CD4-positive, alpha-beta T cell treated with Interleukin-12 subunit alpha and Interleukin-12 subunit beta, for 1 hour (primary cell): ENCODE data around the gene TSSK2.

Experiments used
- DNase-seq: peaks from one replicate; pipeline ENCODE4 v3.0.0-alpha.2; 2020

The TSSK2 gene

DNA sequence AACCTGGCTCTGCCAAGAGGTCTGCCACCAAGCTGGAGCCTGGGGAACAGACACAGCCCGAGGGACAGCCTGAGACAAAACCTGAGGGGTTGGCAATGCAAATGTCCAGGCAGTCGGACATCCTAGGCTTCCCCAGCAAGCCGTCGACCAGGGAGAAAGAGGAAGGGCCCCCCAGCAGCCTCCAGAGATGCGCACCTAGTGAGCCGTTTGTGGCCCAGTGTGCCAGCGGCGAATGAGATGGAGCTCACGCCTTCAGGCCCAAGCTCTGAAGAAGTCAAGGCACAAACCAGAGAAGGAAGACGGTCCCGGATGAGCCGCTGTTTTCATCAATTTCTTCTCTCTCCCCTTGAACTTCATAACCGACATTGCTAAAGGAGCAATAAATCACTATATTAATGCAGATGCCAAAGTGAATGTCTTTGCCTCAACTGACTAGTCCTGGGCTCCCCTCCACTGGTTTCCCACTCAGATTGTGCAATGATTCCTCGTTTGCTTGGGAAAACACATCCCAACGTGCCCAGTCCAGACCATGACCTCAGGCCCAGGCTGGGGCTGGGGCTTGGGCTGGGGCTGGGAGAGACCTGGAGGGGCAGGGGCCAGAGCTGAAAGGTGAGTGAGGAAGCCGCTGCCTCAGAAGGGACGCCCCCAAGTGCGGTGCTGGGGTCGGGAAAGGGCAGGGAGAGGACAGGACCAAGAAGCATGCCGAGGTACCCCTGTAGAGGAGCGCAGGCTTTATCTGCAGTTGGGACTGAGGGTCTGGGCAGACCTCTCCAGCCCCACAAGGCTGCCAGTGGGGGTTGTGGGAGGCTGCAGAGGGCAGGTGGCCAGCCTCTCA lies 5.4 kb upstream of the TSSK2 start:
- DNase-seq: no peak

DNA sequence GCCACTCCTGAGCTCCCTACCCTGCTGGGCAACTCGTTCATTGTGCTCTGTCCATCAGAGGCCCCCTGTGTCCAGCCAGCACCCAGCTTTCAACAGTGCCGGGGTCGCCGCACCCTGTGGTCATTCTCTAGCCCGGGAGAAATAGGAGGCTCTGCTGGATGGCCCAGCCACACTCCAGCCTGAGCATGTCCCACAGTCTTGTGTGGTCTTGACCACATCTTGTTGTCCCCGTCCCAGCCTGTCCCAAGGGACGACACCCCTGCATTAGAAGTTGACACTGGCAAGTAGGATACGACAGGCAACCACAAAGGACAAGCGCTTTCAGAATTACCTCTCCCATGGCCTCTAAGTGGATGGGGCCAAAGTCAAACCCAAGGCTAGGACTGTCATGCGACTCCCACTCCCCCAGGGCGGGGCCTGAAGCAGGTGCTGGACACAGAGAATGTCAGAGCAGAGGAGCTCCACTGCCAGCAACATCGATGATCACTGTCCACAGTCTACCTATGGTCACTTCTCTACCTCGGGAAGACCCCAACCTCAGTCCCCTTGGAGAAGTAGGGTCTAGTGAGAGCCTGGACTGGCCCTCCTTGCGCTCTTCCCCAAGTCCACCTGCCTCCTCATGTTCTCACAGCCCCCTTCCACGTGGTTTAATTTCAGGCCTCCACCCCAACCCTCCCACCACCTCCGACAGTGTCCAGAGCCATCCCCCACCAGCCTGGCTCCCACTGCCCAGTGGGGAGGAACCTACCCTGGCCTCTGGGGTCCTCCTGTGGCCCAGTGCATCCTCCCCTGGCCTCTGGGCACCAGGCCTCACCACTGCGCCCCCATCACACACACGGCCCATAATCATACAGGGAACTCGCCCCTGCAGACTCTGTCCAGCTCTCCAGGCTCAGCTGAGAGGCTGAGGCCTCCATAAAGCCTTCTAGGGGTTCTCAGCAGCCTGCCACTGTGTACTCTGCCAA lies 4.5 kb upstream of the TSSK2 start:
- no peak for DNase-seq

DNA sequence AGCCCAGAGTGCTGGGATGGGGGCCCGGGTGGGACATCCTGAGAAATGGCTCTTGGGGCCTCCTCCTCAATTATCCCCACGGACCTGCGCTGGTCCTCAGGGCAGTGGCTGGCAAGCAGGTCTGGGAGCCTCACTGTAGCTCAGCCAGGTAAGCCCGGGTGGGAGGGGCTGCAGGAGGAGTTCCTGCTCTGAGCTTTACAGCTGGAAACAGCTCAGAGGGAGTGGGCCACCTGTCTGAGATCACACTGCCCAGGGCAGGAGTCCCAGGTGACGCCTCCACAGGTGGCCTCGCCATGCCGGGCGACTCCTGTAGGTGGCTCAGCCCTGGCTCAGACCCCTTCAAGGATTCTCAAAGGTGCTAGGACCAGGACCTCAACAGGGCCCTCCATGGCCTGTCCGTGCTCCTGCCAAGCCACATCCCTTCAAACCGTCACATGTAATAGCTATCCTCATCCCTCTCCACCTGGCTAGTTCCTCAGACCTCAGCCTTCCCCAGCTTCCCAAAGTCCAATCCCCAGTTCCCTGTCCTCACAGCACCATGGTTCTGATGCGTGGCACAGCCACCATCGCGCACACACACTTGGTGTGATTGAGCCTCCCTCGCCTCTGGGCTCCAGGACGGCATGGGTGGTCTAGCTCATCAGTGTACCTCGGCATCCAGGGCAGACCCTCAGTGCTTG lies 3.6 kb upstream of the TSSK2 start:
- DNase-seq: no peak

DNA sequence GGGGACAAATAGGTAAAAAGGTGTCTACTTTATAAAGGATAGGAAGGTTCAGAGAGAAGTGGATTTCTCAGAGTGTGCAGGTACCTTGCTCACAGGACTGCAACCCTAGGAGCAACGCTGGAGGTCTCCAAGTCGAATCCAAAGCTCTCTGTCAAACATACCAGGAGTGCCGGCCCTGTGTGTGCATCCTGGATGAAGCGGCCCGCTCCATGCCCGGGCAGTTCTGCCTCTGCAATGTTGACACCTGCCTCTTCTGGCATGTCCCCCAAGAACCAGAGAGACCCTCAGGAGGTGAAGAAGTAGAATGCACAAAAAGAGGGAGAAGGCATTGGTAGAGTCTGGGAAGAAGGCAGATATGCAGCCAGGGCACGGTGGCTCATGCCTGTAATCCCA lies 3.1 kb upstream of the TSSK2 start:
- DNase-seq: no peak

DNA sequence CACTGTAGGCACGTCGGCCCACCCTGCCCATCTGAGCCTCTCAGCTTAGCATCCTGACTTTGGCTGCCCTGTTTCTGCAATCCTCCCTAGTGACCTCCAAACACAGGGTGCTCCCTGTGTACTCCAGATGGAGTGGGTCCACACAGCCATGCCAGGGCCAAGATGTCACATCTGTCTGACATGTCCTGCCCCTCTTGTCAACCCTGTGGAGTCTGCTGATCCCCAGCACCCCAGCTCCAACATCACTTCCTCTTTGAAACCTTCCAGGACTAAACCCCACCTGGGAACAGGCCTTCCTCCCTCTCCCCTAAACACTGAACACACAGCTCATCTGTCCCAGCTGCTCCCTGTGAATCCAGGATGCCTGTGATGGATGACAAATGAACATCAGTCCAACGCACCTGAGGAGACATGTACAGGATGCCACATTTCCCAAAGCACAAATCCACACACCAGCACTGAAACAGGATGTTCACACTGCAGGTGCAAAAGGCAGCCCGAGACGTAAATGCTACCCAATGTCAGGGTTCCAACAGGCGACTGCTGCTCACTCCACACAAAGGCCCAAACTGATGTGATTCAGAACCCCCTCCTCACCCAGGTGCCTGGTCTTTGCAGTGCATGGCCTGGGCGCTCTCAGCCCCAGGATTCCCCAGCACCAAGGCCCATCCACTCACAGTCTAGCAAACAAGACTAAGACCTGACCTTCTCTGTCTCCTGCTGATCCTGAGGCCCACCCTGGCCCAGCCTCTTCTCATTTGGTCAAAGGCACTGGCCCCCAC lies 2.0 kb upstream of the TSSK2 start:
- no peak for DNase-seq

DNA sequence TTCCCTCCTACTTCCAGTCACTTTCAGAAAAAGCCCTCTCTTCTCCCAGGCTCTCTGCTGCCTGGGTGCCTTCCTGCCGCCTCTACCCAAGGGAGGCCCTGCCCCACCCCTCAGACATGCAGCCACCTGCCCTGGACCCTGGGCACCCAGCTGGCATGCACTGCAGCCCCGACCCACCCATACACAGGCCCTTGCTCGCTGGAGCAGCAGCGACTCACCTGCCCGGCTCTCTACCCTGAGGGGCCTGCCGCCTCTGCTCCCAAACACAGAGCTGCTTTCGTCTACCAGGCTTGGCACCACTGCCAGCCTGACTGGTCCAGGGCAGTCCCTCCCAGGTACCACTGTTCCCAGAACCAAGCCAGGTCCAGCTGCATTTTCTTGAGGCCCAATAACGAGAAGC lies 1.2 kb upstream of the TSSK2 start:
- DNase-seq: no peak

DNA sequence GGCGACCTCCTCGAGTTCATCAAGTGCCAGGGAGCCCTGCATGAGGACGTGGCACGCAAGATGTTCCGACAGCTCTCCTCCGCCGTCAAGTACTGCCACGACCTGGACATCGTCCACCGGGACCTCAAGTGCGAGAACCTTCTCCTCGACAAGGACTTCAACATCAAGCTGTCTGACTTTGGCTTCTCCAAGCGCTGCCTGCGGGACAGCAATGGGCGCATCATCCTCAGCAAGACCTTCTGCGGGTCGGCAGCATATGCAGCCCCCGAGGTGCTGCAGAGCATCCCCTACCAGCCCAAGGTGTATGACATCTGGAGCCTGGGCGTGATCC lies 542 bp downstream of the TSSK2 start:
- DNase-seq: no peak

DNA sequence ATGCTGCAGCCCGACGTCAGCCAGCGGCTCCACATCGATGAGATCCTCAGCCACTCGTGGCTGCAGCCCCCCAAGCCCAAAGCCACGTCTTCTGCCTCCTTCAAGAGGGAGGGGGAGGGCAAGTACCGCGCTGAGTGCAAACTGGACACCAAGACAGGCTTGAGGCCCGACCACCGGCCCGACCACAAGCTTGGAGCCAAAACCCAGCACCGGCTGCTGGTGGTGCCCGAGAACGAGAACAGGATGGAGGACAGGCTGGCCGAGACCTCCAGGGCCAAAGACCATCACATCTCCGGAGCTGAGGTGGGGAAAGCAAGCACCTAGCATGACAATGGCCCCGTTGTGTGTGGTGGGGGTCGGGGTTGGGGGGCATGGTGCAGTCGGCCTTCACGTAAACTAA lies 1.0 kb downstream of the TSSK2 start:
- DNase-seq: no peak

DNA sequence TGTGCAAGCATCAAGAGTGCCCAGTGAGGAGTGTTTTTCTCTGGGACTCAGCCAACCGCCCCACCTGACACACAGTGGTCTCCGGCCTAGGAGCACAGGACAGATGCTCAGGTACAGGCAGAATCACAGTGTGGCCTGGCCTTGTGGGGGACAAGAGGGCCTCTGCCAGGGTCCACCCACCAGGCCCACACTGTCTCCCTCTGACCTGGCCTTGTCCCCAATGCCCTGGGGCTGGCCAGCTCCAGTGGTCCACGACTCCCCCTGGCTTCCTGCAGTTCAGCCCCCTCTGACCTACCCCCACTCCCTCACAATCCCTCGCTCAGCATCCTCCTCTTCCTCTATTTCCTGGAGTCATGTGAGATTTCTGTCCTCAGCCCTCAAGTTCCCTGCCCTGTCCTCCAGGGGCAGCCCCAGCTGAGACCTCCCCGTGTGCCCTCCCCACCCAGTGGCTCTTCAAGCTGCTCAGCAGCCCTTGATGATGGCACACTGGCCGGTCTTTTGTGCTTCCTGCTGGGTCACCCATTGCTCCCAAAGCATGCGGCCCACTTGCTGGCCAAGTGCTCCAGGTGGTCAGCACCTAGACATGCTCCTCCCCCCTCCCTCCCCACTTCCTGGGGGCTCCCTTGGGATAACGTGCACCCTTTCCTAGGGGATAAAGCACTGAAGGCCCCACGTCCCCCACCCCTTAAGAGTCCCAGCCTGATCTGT lies 1.7 kb downstream of the TSSK2 start:
- no peak for DNase-seq

DNA sequence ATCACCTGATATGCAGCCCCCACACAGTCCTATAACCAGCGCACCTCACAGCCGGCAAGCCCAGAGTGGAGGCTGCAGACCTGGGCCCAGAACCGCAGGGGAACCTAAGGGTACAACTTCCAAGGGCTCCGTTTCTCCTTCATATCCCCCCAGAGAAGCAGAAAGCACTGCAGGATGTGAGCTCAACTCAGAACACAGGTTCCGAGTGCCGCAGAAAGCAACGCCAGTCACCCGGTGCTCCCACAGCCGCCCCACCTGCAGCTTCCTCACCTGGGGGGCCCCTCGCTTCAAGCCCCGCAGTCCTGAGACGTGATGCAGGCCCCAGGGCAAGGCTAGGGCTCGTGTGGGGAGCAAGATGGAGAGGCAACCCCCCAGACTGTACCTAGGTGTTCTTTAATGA lies 2.5 kb downstream of the TSSK2 start:
- DNase-seq: no peak

DNA sequence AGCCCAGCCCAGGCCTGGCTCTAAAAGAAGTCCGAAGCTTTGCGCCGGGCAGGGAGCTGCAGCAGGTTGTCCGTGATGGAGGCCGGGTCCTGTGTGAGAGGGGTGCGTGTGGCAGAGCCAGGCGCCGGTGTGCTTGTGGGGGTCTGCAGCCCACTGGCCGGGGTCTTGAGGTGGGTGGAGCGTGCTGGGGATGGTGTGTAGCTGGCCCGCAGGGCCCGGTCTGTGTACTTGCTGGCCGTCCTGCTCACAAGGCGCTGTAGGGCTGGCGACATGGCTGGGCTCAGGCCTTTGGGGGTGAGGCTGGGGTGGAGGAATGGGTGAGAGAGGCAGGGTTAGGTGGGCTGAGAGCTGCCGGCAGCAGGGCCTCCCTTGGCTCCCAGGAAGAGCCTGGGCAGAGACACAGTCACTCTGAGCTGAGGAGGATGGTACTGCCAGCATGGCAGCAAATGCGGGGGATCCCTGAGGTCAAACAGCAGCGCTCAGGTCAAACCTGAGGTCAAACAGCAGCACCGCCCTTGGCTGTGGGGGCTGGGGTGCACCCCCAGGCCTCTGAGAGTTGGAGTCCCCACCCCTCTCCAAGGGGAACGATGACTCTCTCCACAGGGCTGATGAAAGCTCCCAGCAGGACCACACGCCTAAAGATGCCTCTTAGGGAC lies 3.2 kb downstream of the TSSK2 start:
- no peak for DNase-seq

DNA sequence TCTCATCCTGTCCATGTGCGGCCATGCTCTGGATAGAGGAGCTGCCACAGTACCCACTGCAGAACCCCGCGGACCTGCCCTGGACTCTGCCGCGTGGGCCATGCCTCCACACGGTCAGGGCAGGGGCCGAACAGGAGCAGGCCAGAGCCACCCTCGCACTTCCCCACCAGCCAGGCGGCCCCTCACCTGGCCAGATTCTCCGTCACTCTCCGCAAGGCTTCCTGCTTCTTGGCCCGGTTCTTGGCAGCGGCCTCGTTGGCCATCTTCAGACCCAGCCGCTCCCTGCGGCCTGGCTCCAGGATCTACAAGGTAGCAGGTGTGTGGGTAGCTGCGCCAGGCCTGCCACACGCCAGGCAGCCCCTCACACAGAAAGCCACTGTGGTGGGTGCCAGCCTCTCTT lies 3.8 kb downstream of the TSSK2 start:
- no peak for DNase-seq

DNA sequence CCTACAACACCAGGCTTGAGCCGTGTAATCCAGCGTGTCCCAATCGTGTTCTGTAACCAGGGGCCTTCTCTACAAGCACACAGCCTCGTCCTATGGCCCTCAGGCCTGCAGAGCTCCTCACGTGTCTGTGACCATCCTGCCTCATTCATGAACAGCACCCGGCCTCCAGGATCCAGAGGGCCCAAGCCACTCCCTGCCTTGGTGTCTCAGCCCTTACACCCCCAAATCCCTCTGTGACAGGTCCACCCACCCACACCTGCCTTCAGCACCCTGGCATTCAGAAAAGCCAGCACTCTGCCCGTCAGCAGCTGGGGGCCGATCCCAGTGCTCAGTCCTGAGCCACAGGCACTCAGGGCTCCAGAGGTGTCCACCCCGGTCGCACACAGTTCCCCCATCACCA lies 5.8 kb downstream of the TSSK2 start:
- DNase-seq: no peak

DNA sequence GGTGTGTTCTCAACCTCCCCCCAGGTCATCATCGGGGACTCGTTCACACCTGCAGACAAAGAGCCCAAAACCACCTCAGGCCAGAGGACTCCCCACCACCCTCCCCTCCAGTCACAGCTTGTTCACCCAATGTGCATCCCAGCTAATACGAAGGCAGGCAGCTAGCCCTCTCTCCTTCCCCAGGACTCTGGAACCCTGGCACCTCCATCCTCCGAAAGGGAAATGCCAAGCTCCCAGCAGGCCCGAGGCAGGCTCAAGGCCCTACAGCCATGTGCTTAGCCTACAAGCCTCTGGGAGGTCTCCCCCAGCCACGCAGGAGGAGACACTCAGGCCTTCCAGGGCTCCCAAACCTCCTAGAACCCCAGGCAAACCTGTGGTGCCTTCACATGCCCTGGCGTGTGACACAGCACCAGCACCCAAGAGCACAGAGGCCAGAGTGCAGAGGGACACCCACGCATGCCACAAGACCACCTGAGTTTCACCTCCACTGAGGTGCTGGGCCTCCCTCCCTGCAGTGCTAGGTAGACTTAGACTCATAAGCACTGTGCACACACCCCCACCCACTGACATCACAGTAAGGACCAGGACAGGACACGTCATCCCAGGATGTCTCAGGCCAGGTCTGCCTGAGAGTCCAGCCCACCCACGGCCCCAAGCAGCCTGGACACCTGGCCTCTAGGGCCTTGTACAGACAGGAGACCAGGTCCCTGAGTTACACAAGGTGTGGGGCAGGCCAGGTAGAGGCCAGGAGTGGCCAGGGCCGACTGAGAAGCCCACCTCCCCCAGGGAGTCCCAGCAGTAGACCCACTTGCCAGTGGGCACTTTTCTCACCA lies 6.5 kb downstream of the TSSK2 start:
- DNase-seq: no peak

DNA sequence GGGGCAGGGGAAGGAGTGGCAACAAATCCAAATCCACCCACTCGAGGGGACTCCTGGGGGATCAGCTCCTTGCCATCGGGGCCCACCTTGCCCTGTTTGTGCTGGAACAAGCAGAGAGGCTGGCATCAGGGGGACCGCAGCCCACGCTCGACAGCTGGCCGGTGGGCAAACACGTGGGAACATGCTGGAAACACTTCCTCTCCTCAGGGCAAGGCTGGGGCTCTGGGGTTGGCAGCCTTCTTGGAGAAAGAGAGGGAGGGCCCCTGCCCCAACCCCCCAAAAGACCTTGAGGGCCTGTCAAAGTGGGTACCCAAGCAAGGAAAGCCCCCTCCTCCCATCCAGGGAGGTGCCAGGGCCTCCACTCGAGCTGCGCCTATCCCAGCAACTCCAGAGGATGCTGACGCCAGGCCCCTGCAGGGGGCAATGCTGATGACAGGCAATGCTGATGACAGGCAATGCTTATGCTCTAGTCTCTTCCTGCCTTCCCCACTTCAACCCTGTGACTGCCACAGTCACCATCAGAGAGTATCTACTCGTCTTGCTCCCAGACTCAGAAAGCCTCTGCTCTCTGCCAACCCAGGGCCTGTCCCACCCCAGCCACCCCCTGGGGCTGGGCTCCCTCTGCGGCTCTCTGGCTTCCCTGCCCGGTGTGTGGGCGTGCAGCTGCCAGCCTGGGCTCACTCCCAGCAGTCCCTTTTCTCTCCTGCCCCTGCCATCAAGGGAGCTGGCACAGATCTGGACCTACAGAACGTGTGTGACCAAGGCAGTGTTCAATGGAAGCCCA lies 7.3 kb downstream of the TSSK2 start:
- DNase-seq: no peak

DNA sequence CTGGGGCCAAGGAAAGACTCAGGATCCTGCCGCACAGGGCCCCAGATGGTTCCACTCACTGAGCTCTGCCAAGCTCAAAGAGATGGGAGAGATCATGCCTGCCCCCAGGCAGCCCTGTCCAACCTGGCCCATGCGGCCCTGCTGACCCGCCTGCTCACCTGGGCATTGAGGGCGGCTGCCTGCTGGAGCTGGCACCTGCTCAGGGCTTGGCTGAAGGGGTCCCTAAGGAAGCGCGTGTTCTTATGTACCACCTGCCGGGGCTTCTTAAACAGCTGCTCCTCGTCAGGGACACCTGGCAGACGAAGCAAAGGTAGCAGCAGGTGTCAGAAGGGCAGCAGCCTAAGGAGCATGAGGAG lies 7.9 kb downstream of the TSSK2 start:
- DNase-seq: no peak

DNA sequence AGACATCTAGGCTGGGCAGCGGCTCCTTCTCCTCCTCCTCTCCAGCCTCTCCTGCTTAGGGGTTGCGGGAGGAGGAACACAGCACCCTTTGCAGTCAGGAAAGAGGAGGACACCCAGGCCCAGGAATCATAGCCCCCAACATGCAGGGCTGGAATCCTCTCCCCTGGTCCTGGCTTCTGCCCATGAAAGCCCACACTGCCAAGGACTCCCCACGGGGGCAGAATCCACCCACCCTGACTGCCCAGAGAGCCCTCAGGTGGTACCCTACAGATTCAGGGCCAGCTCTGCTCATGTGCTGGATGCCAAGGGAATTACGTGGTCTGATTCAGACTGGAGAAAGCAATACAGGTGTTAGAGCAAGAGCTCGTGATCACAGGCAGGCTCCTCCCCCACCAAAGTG lies 8.9 kb downstream of the TSSK2 start:
- DNase-seq: no peak

DNA sequence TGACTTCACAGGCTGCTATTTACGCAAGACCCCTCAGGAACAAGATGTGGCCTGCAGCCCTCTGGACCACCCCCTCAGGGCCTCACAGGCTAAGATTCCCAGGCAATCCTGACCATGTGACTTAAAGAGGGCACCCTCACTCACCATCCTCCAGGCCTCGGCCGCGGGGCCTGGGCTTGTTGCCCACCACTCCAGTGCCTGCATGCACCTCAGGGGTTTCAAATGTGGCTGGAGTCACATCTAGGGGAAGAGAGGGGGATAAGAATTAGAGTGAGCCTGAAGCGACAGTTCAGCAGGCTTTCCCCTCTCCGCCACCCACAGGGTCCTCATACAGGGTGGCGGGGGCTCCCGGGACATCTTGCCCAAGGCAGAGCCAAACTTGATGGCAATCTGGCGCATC lies 11.3 kb downstream of the TSSK2 start:
- no peak for DNase-seq

DNA sequence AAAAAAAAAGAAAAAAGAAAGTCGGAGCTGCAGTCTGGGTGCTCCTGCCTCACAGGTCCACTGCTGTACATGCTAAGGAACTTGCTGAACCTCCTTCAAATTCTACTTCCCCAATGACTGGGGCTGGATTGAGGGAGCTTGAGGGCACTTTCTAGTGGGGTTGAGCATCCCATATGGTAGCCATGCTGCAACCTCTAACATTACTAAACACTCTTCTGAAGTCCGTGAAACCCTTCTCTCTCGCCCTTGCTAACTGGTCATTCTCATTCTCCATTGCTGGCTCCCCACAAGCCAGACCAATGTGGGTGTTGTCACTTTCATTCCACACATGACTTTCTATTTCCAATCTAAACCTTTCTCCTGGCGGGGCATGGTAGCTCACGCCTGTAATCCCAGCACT lies 12.1 kb downstream of the TSSK2 start:
- no peak for DNase-seq

DNA sequence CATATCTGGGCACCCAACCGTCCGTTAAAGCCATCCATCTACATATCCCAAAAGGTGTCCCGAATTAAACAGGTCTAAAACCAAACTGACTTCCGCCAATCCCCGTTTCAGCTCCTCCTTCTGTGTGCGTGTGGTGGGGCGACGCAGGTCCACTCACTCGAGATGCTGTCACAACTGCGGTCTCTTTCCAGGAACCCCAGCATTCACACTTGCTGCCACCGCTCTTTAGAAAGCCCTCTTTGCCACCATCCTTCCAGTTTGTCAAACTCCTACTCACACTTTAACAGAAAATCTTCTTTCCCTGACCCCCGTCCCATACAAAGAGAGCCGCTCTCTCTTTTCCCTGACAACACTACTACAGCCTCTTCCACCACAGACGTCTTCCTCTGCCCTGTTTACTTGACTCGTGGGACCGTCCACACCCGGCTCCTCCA lies 12.9 kb downstream of the TSSK2 start:
- peak; percentile 36 for DNase-seq
